Urothelium cell line (cell line): ENCODE measurements around the gene ENDOU.

ENCODE experiments used
- DNase-seq: peaks from one replicate; pipeline ENCODE4 v3.0.0; 2011; ENCODE audit warnings: low spot score, mixed read lengths
- FAIRE-seq: peaks from 2 replicates; lab custom pipeline; 2011; peaks lifted over from hg19 to GRCh38; lab: Jason Lieb, UNC

Gene ENDOU

DNA sequence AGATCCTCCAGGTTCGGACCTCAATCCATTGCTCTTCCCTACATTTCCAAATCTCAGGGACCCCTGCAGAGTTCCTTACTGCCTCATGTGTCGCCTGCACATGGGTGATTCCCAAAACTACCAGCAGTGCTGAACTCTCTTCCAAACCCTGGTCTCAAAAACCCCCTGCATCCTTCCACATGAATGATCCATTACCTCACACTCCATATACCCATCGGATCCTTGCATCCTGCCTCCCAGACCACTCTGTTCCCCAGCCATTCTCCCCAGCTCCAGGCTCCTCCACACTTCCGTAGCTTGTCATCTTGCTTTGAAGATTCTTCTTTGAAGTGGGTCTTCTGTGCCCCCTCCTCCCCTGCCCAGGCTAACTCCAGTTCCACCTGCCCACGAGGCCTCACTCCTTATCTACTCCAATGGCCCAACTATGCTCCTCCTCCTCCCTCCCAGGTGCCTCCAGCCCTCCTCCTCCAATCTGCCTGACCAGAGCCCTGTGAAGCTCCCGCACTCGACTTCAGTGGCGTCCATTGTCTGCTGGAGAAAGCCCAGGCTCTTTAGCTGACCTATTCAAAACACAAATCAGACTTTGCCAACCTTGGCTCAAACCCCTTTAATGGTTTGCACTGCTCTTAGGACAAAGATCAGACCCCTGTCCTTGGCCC, 19.6 kb upstream of the ENDOU start:
- FAIRE-seq (no peak), DNase-seq (no peak)

DNA sequence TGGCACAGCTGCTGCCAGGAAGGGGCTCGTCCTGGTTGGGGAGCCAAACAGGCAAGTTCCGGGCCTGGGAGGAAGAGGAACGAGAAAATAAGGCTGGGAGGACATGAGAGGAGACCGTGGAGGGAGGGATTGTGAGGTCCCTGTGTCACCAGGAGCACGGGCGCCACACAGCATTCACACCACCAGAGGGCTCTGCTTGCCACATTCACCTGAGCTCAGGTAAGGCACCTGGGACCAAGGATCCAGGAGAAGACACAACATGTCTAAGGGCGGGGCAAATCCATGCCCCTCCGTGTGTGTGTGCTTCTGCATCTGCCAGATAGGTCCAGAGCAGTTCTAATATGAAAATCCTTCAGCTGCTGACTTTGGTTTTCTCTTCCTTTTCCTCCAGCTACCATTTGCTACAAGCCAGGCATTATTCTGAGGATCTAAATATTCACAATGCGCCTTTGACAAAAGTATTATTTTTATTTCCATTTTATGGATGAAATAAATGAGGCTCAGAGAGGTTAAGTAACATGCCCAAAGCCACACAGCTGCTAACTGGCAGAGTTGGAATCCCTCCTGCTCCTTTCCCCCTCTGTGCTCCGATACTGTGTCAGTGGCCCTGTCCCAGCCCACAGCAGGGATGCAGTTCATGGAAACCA, 18.8 kb upstream of the ENDOU start:
- no peak for FAIRE-seq
- peak; percentile 36 for DNase-seq

DNA sequence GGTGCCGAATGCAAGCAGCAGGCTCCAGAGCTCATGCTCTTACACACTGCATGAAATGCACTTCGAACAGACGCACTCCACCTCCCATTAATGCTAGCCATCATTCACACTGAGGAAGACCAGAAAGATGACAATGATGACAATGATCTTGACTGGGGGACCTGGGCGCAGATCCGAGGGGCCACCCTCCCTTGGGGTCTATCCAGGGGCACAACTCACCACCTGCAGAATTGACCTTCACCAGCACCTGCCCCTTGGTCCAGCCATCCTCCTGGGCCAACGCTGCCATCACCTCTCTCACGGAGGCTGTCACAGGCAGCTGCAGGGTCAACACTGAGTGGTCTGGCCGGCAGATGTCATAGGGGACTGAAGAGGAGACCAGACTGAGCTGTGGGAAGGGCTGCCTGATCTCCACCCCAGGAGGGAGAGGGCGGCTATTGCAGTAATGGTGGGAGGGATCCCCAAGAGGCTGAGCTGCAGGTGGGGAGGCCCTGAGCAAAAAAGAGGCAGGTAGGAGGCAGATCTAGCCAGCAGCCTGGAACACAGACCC, 18.1 kb upstream of the ENDOU start:
- no peak for FAIRE-seq

DNA sequence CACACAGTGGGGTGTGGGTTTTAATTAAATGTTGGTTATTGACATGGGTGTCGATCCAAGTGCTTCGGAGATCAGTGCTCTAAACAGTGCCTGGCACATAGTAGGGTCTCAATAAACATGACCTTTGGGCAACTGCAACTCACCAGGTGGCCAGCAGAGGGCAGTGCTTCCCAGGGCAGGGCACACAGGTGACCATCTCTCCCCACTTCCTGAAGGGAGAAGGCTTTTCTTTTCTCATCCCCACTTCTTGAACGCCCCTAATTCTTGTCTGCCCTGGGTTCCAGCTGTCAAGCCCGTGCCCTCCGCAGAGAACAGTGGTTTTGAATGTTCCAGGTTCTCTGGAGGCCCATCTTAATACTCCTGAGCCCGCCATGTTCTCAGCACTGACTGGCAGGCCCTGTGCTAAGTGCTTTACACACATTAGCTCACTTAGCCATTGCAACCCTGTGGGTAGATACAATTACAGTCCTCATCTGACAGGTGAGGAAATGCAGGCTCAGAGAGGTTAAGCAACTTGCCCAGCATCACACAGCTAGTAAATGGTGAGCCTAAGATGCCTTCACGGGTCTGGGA, 17.0 kb upstream of the ENDOU start:
- DNase-seq = peak; percentile 62

More for the DNA sequence above, 18.1 kb upstream of the ENDOU start:
- no peak for DNase-seq

DNA sequence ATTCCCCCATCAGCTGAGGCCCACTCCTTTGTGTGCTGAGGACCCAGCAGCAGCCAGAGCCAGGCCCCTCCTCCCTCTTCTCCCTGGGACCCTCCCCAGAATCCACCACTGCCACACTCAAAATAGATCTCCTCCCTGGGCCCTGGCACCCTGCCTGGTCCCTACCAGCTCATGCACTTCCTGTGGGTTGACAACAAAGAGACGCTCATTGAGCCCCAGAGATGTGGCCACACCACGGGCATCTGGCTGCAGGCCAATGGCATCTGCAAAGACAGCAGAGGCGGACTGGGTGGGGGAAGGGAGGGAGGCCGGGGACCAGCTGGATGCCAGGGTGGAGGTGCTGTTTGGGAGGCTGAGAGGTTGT, 16.0 kb upstream of the ENDOU start:
- peak; percentile 27 for FAIRE-seq
- peak; percentile 87 for DNase-seq

More for the DNA sequence above, 17.0 kb upstream of the ENDOU start:
- FAIRE-seq = peak; percentile 83

DNA sequence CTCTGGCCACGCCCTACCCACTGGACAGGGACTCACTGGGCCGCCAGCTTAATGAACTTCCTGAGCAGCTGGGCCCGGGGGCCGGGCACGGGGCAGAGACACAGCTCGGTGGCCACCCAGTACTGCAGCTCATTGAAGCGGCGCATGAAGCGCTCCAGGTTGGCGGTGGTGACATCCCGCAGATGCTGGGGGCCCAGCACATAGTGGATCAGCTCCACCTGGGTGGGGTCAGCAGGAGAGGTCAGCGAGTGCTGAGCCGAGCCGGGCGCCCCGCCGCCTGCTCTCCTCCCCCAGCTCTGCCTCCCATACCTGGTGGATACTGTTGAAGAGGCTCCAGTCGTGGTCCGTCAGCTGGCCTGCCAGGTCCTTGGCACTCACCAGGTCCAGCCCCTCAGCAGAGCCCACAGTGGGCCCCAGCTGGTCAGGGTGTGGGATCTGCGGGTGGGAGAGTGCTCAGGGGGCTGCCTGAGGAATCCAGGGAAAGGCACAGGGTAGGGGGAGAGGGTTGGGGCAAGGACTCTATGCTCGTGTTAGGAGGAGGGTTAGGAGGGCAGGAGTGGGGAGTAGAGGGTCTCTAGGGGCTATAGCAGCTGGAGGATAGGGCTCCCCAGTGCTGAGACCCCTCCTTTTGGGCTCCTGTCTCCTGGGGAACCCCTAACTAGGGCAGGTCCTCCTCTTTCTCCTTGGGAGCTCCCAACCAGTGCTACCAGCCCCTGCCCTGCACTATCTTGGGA, 15.5 kb upstream of the ENDOU start:
- FAIRE-seq (no peak), DNase-seq (no peak)

DNA sequence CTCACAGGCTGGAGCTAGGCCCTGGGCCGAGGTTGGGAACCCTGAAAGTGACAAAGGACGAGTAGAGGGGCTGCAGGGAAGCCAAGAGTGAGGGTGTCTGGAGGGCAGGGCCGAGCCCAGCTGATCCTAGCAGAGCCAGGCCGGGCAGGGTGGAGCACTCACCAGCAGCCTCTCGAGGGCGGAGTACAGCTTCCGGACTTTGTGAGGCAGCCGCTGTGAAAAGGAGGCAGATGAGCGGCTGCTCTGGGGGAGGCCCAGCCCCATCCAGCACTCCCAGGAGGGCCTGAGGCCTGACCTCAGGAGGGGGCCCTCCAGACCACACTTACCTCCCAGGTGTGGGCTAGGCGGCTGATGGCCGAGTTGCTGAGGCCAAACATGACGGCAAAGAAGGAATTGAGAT, 14.7 kb upstream of the ENDOU start:
- DNase-seq (no peak), FAIRE-seq (no peak)

DNA sequence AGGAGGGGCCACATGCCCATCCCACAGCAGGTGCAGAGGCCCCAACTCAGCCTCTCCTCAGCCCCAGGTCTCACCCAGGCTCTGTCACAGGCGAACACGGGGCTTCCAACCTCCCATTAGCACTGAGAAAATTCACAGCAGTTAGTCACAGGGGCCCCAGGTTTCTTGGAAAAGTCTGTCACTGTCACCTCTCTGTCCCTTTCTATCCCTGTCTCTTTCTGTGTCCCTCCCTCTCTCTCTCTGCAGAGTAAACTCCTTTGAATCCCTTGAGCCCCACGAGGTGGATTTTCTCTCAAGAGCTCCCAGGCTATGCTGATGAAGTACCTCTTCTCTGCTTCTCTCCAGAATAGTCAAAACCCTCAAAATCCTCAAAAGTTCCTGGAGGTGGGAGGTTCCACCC, 14.0 kb upstream of the ENDOU start:
- DNase-seq = no peak
- no peak for FAIRE-seq

DNA sequence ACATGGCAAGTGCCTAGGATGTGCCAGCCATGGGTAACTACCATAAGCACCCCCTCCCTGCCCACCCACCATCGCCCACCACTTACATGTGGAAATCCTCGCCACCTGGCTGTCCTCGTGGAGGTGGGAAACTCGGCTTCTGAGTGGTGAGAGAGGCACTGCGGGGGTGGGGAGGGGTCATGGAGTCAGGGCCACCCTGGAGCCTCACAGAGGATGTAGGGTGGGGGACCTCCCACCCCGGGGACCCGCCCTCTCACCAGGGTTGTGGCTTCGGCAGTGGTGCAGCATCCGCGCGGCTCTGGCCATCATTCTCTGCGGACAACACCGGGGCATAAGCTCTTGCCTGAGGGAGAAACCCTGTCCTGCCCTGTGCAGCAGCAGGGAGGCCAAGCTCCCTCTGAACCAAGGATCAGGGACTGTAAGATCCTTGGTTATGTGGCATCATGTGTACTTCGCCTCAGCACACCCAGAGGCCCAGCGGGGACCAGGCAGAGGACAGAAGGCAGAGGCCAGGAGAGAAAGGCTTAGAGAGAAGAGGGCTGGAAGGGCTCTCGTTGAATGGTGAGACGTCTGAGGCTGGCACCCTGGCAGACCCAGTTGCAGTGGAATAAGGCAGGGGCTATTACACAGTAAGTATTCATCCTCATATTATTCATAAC, 12.8 kb upstream of the ENDOU start:
- no peak for DNase-seq
- FAIRE-seq = no peak

DNA sequence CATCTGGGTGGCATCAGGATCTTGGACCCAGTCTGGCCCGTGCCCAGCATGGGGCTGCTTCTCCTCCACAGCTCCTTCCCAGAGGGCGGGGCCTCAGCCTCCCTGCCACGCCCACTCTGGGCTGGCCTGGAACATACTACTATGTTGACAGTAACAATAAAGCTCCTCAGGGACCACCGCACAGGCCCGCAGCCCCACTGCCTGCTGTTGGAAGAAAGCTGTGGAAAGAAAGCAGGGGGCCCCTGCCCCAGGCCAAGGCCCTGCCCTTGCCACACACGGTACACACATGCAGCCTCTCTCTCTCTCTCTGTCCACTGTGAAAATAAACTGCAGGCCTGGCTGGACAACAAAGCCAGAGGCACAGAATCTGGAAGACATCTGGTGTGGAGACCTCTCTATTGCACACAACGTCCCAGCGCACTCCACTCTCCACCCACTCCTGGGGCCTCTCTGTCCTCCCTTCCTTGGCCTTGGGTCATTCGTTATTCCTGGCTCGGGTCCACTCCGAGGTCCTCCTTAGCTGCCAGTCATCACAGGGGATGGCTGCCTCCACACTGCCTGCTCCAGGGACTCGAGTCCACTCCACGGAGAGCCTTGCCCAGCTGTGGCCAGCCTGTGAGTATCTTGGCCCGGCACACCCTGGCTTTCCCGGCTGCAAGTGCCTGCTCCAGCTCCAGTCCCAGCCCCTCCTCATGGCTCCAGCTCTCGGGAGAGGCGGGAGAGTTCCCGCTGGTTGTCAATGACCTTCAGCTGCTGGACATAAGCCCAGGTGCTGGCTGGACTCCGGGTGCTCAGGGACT, 11.8 kb upstream of the ENDOU start:
- no peak for FAIRE-seq
- no peak for DNase-seq

DNA sequence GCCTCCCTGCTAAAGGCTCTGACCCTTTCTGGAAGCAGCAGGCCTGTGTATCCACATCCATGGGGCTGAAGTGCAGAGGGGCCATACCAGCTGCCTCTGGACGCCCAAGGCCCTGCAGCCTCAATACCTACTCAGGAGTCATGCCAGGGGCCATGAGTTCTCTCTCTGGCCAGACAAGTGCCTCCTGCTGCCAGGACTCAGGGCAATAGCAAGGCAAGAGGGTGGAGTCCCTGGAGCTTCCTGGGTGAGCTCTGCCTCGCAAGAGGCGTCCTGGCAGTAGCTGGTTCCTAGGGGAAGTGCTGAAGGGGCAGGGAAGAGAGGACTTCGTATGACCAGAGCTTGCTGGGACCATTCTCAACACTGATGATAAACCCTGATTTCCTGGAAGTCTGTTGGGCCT, 10.9 kb upstream of the ENDOU start:
- FAIRE-seq (no peak), DNase-seq (no peak)

DNA sequence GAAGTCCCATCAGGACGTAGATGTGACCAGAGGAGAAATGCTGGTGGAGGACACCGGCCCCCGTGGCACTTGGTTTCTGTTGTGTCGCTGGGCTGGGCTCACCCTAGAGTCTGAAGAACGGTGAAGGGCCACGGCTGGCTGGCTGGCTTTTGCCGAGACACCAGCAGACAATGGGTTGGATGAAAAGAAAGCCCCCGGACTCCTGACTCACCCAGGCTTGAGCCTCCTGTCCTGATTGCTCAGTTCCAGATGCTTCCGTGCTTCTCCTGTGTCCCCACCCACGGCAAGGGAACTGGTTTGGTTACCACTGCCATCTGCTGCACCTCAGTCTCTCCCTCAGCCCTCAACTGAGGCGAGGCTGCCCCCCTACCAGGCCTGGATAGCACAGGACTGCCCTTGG, 10.4 kb upstream of the ENDOU start:
- FAIRE-seq = no peak

DNA sequence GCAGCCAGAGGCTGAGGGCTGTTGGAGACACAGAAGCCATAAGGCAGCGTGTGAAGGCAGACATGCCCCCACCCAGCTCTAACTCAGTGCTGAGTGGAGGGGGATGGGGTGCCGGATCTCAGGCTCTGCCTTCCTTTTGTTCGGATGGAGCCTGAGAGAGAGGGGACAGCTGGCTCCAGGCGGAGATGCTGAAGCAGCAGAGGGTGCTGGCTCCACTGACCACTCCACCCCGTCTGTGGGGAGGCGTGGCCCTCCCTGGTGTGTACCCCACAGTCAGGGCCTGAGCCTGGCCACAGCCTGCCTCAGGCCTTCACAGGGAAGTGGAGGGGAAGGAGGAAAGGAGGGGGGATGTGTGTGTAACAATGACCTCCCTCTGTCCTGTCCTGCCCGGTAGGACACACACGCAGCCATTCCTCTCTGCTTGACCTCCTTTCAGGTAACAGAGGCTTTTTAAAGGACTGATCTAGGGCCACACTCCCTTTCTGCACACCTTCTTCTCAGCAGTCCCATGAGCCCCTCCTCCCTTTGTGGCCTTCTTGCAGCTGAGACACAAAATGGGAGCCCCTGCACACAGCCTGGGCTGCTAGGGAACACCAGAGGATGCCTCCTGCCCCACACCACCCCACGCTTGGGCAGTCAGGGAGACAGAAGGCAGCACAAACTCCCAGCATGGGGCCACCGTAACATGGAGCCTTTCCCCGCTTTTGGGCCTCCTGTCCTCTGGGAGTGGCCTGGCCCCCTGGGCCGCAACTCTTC, 9.6 kb upstream of the ENDOU start:
- FAIRE-seq = no peak
- no peak for DNase-seq

More for the DNA sequence above, 10.4 kb upstream of the ENDOU start:
- DNase-seq = no peak

DNA sequence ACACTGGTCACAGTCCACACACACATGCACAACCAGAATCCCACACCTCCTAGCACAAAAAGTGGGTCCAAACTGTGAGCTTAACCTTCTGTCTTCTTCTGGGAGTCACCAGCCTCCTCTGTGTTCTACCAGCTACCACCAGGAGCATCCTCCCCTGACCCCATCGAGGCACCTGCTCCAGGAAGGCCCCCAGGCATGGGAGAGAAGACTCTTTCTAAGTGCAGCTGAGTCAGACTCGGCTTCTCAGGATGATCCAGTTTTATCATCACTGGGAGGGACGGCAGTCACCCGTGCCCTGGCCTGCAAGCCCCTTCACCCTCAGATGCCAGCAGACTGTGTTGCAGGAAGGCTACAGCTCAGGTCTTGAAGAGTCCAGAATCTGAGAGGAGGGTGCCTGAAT, 7.9 kb upstream of the ENDOU start:
- FAIRE-seq = no peak
- no peak for DNase-seq

DNA sequence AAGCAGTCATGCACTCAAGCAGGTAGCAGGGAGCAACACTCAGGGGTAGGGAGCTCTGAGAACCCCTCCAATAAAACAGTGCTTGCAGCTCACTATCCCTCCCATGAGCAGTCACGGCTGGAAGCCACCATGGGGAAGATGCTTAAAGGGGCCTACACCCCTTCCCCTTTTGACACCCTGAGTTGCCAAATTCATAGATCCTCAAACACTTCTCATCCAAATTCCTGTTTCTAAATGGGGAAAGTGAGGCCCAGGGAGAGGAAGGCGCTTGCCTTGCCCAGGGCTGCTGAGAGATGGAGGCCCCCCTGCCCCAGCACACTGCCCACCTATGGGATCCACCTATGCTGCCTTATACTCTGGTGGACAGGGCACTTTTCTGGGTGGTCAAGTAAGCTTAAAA, 7.2 kb upstream of the ENDOU start:
- DNase-seq = no peak

DNA sequence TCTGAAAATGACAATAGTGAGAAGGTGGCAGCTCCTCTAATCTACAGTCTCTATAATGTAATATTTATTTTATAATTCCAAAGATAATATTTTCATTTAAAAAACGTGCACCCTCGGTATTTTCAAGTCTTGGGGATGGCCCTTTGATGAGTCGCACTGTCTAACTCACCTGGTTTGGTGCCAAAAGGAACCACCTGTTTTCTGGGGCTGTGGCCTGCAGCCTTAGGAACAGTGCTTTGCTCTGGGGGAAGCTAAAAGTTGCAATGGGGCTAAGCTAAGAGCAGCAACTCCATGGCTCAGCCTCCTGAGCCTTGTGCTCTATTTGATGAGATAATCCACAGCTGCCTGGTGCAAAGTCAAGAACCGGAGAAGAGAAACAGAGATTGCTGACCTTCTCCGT, 6.4 kb upstream of the ENDOU start:
- FAIRE-seq = no peak

More for the DNA sequence above, 7.2 kb upstream of the ENDOU start:
- no peak for FAIRE-seq

DNA sequence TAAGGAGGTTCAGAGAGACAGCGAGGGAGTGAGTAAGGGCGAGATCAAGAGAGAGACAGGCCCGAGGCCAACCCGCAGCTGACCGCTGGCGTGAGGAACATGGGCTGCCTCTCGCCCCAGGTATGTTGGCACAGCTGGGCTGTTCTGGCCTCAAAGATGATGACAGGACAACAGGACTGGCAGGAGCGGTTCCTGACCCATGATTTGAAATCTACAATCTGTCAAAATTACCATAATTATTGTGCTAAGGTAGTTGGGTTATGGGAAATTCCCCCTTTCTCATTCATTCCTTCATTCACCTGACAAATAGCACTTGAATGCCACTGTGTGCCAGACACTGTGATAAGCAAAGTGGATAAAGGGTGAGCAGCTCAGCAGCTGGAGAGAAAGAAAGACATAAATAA, 5.1 kb upstream of the ENDOU start:
- no peak for FAIRE-seq
- DNase-seq = no peak

More for the DNA sequence above, 6.4 kb upstream of the ENDOU start:
- DNase-seq = no peak

DNA sequence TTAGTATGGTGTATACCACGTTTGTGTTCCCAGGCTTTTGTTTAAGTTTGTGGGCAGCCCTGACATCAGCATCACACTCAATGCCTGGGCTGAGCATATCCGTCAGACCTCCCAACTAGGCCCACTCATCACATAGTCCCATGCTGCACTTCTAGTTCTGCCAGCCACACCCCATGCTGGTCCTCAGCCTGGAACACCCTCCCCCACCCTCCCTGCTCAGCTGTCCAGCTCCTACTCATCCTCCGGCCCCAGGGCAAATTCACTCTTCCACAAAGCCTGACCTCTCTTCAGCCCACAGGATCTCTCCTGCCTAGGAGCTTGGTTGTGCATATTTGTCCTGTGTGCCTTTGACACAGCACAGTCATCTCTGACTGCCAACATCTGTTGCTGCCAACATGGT, 3.9 kb upstream of the ENDOU start:
- FAIRE-seq = no peak
- DNase-seq = no peak

DNA sequence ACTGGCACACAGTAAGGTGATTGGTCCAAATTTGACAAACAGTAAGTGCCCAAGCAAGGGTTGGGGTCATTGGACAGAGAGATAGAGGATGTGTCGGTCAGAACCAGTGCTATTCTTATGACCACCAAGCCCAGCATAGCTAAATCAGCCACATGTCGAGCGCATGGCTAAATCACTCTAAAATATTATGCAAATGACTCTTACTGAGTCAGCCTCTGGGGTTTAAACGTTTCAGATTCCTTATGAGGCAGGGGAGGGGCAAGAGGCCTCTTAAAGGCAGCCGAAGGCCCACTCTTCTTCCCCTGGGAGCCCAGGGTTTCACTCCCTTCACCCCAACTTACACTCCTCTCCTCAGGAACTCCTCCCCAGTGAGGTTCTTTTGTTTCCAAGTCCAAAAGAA, 603 bp upstream of the ENDOU start:
- FAIRE-seq (no peak), DNase-seq (no peak)
